SU-DHL-6 (cell line): ENCODE results near the gene ATF1.

Source experiments
- CTCF ChIP-seq: fragments of 200-600 bp; sonication (generic); IDR thresholded peaks from one replicate; pipeline ENCODE4 v1.5.1; 2017; ENCODE audit warnings: antibody characterized with exemption, mild to moderate bottlenecking, low read length, moderate library complexity; ENCODE audit not compliant: insufficient read depth, poor library complexity, severe bottlenecking
- EZH2phosphoT487 ChIP-seq: fragments of 200-600 bp; sonication (generic), shearing (Covaris generic); conservative IDR thresholded peaks from 2 replicates; pipeline ENCODE4 v1.6.1; 2018; ENCODE audit warnings: mild to moderate bottlenecking, antibody characterized with exemption, low read length, moderate library complexity, mixed read lengths

DNA sequence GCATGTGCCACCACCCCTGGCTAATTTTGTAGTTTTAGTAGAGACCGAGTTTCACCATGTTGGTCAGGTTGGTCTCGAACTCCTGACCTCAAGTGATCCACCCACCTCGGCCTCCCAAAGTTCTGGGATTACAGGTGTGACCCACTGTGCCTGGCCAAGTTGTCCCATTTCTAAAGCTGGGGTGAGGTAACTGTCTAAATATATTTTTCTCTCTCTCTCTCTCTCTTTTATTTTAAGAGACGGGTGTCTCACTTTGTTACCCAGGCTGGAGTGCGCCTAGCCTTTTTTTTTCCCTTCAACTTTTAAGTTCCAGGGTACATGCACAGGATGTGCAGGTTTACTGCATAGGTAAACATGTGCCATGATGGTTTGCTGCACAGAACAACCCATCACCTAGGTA, 8.6 kb downstream of the ATF1 start:
- TF ChIP-seq CTCF (no peak), EZH2phosphoT487 (no peak)
